GM12878 (cell line): Measurements from ENCODE around the gene HSD17B1. TPM values are rescaled to one million over a fixed set of nuclear protein-coding genes. Genes with fewer than 3 reads are reported as not detected.
A peak's percentile ranks its signal among the peaks of the same experiment; 100 is the strongest.

ENCODE experiments used
- ATF7 ChIP-seq: fragments of 450-650 bp; IDR thresholded peaks from 2 replicates; pipeline ENCODE4 v1.6.1; 2016; ENCODE audit warnings: low read depth, mild to moderate bottlenecking
- BHLHE40 ChIP-seq, 2 experiments: fragments of 450-650 bp in 1 of 2; IDR thresholded peaks; 2 replicates each; pipeline ENCODE4 v1.6.1; 2011 to 2017; ENCODE audit warnings: low read depth in 2 of 2, borderline replicate concordance in 1 of 2, improper control_type of control experiment in 1 of 2, low read length in 1 of 2, mild to moderate bottlenecking in 1 of 2
- CHD4 ChIP-seq: fragments of 200-600 bp; sonication (generic); IDR thresholded peaks from 2 replicates; pipeline ENCODE4 v1.6.1; 2016; ENCODE audit warnings: mild to moderate bottlenecking
- EGR1 ChIP-seq, 2 experiments: IDR thresholded peaks; 1 replicate in 1 of 2; 2 replicates in 1 of 2; pipeline ENCODE4 v1.6.1; 2011 to 2012; ENCODE audit warnings: low read depth in 2 of 2, low read length in 2 of 2, borderline replicate concordance in 1 of 2, mild to moderate bottlenecking in 1 of 2, moderate library complexity in 1 of 2
- FOS ChIP-seq: IDR thresholded peaks from 3 replicates; pipeline ENCODE4 v1.6.1; 2011; ENCODE audit warnings: borderline replicate concordance; ENCODE audit not compliant: insufficient read length; ENCODE audit errors: extremely low read depth
- IKZF1 ChIP-seq: fragments of 450-650 bp; conservative IDR thresholded peaks from 2 replicates; pipeline ENCODE4 v1.6.1; 2017; ENCODE audit warnings: antibody characterized with exemption, mild to moderate bottlenecking
- LARP7 ChIP-seq: fragments of 450-650 bp; IDR thresholded peaks from 2 replicates; pipeline ENCODE4 v1.6.1; 2017; ENCODE audit warnings: mild to moderate bottlenecking
- MEF2A ChIP-seq: IDR thresholded peaks from 2 replicates; pipeline ENCODE4 v1.6.1; 2011; ENCODE audit warnings: low read depth, mild to moderate bottlenecking, low read length, moderate library complexity; ENCODE audit not compliant: insufficient read depth
- NFYA ChIP-seq: IDR thresholded peaks from 2 replicates; pipeline ENCODE4 v1.6.1; 2011; ENCODE audit warnings: low read depth, mild to moderate bottlenecking, low read length, improper control_type of control experiment, borderline replicate concordance
- NFYB ChIP-seq: IDR thresholded peaks from 2 replicates; pipeline ENCODE4 v1.6.1; 2011; ENCODE audit warnings: low read depth, mild to moderate bottlenecking, low read length, improper control_type of control experiment, moderate library complexity; ENCODE audit not compliant: insufficient read depth
- NR2F1 ChIP-seq: fragments of 450-650 bp; conservative IDR thresholded peaks from 2 replicates; pipeline ENCODE4 v1.6.1; 2017; ENCODE audit warnings: mild to moderate bottlenecking
- POLR2AphosphoS5 ChIP-seq: IDR thresholded peaks from 2 replicates; pipeline ENCODE4 v1.6.1; 2011; ENCODE audit warnings: mild to moderate bottlenecking, low read length, inconsistent platforms
- POU2F2 ChIP-seq: IDR thresholded peaks from 3 replicates; pipeline ENCODE4 v1.6.1; 2011; ENCODE audit warnings: low read depth, mild to moderate bottlenecking, low read length, borderline replicate concordance
- PRDM15 ChIP-seq: fragments of 450-650 bp; formaldehyde crosslinking; IDR thresholded peaks from 2 replicates; pipeline ENCODE4 v1.4.0; 2020; ENCODE audit warnings: mild to moderate bottlenecking, moderate library complexity
- RELA ChIP-seq: fragments of 450-650 bp; IDR thresholded peaks from 2 replicates; pipeline ENCODE4 v1.8.0; 2014; ENCODE audit warnings: borderline replicate concordance; ENCODE audit not compliant: partially characterized antibody
- STAT1 ChIP-seq: fragments of 450-650 bp; conservative IDR thresholded peaks from 2 replicates; pipeline ENCODE4 v1.6.1; 2014; ENCODE audit warnings: antibody characterized with exemption, mild to moderate bottlenecking
- TCF12 ChIP-seq: IDR thresholded peaks from 2 replicates; pipeline ENCODE4 v1.6.1; 2011; ENCODE audit warnings: low read depth, mild to moderate bottlenecking, low read length
- ZBED1 ChIP-seq: IDR thresholded peaks from 2 replicates; pipeline ENCODE4 v1.6.1; 2016; ENCODE audit warnings: borderline replicate concordance
- ZBTB40 ChIP-seq: fragments of 450-650 bp; IDR thresholded peaks from 2 replicates; pipeline ENCODE4 v1.6.1; 2016; ENCODE audit warnings: mild to moderate bottlenecking, moderate library complexity, borderline replicate concordance
- ZZZ3 ChIP-seq: IDR thresholded peaks from 2 replicates; pipeline ENCODE4 v1.6.1; 2011; ENCODE audit warnings: low read depth; ENCODE audit not compliant: control insufficient read depth, insufficient read length
- polyA plus RNA-seq, 11 experiments: library from polyadenylated mRNA; depleted of rRNA in 4 of 11; unstranded in 6 of 11; stranded (reverse) in 5 of 11; fragments of >200 nt; fragmentation: Nextera tagmentation in 4 of 11; fragmentation: Illumina TruSeq in 1 of 11; extraction: Ambion mirVana in 4 of 11; extraction: Trizol in 1 of 11; gene quantifications; 1 replicate in 1 of 11; 2 replicates in 10 of 11; pipeline versions ENCODE4 v1.2.1 to v1.2.3, GENCODE V29; 2011 to 2016; ENCODE audit warnings: inconsistent platforms in 2 of 11, missing spikeins in 2 of 11, low read depth in 1 of 11
- total RNA-seq, 4 experiments: library from RNA; depleted of rRNA in 3 of 4; stranded (reverse); fragments of >200 nt in 3 of 4; fragmentation: Illumina TruSeq in 1 of 4; extraction: Trizol in 1 of 4; gene quantifications; 2 replicates each; pipeline versions ENCODE4 v1.2.1 to v1.2.3, GENCODE V29; 2013 to 2021
- TF ChIP-seq, protein P1 (sequence below): fragments of 150-350 bp; IDR thresholded peaks from 2 replicates; pipeline ENCODE4 v1.6.1; 2014; ENCODE audit warnings: mild to moderate bottlenecking, low read depth, low read length

HSD17B1 gene
- total and polyA plus RNA-seq, 10 of the 15 experiments (the other 5 are each of a cell fraction or from before 2014, with no cell fraction given) = 0.15 to 1.1 (median 0.42) TPM

- TF ChIP-seq NR2F1 = peak; percentile 35; the same call in 1 of the 2 replicates
- peak; percentile 96 for TF ChIP-seq ZBTB40
- peak; percentile 87 for TF ChIP-seq POLR2AphosphoS5
- TF ChIP-seq LARP7 = peak; percentile 60
- TF ChIP-seq POU2F2 = peak; percentile 45; the same call in 2 of the 3 replicates
- no peak for TF ChIP-seq STAT1
- TF ChIP-seq BHLHE40 (IDR thresholded peaks at IDR 0.05; ENCODE audit: borderline replicate concordance in 1 of 2, low read depth in 2 of 2, low read length in 1 of 2) = peak in 1 of 2 experiments; percentile 47; a peak in 1 of 4 replicates
- TF ChIP-seq ZBED1 = no peak
- 0 out of 3 replicates have a peak, but pooled peaks of 1 of the 2 experiments have one; percentile 10 for TF ChIP-seq EGR1 (IDR thresholded peaks at IDR 0.05; ENCODE audit: borderline replicate concordance in 1 of 2, low read depth in 2 of 2, low read length in 2 of 2)
- peak; percentile 72 for TF ChIP-seq IKZF1
- peak; percentile 43 for TF ChIP-seq RELA
- peak; percentile 94 for TF ChIP-seq NFYB
- TF ChIP-seq, protein P1, sequence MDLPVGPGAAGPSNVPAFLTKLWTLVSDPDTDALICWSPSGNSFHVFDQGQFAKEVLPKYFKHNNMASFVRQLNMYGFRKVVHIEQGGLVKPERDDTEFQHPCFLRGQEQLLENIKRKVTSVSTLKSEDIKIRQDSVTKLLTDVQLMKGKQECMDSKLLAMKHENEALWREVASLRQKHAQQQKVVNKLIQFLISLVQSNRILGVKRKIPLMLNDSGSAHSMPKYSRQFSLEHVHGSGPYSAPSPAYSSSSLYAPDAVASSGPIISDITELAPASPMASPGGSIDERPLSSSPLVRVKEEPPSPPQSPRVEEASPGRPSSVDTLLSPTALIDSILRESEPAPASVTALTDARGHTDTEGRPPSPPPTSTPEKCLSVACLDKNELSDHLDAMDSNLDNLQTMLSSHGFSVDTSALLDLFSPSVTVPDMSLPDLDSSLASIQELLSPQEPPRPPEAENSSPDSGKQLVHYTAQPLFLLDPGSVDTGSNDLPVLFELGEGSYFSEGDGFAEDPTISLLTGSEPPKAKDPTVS = no peak
- no peak; the same call in 1 of the 2 replicates for TF ChIP-seq TCF12
- no peak for TF ChIP-seq ZZZ3
- no peak for TF ChIP-seq NFYA
- TF ChIP-seq MEF2A = no peak
- TF ChIP-seq CHD4 = no peak
- peak; percentile 13; the same call in 1 of the 2 replicates for TF ChIP-seq ATF7
- TF ChIP-seq FOS = no peak
- TF ChIP-seq PRDM15 (CRISPR knock-in tag) = no peak
These were observed 25.0 kb downstream of the HSD17B1 start, which contains the start of gene PSMC3IP (continued) for GRCh38 chr17:42577532-42578281.
